ENCODE measurements around the gene PPAN.

The PPAN gene

DNA sequence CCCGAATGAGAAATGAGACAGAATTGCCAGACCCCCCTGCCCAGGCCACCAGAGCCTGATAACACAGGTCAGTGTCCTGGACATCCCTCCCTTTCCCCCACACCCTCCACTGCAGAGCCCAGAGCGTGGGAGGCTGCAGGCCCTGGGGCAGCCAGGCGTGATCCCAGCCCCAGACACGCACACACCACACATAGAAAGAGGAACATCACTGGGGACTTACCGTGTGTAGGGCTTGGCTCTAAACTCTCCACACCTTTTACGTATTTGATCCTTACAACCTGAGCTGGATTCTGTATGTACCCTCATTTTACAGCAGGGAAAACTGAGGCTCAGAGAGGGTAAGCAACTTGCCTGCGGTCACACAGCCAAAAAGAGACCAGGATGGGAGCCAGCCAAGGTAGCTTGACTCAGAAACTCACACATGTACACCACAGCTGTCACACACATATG lies 3.4 kb upstream of the PPAN start:
- TF ChIP-seq, protein P1, sequence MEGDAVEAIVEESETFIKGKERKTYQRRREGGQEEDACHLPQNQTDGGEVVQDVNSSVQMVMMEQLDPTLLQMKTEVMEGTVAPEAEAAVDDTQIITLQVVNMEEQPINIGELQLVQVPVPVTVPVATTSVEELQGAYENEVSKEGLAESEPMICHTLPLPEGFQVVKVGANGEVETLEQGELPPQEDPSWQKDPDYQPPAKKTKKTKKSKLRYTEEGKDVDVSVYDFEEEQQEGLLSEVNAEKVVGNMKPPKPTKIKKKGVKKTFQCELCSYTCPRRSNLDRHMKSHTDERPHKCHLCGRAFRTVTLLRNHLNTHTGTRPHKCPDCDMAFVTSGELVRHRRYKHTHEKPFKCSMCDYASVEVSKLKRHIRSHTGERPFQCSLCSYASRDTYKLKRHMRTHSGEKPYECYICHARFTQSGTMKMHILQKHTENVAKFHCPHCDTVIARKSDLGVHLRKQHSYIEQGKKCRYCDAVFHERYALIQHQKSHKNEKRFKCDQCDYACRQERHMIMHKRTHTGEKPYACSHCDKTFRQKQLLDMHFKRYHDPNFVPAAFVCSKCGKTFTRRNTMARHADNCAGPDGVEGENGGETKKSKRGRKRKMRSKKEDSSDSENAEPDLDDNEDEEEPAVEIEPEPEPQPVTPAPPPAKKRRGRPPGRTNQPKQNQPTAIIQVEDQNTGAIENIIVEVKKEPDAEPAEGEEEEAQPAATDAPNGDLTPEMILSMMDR (IDR thresholded peaks at IDR 0.05; ENCODE audit: low read length, missing control alignments), result no peak
- H3K4me3 ChIP-seq (replicated peaks; ENCODE audit: low read depth, low read length), result no peak overlapping the region
- no peak for DNase-seq (ENCODE audit: low read depth)

DNA sequence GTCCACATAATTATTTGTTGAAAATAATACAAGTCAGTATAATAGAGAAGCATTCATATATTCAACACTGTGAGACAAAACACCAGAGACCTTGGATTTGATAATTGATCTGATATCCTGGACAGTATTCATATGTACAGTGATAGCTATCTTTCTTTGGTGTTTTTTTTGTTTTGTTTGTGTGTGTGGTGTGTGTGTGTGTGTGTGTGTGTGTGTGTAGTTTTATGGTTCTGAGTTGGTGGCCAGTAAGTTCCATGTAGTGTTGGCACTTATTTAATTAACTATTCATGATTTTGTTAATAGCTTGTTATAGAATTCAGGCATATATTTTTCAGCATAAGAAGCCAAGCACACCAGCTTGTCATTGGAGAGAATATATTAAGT lies 2.0 kb upstream of the PPAN start:
- TF ChIP-seq, protein P1 (IDR thresholded peaks at IDR 0.05; ENCODE audit: low read length, missing control alignments), result no peak
- DNase-seq (ENCODE audit: low read depth), result no peak
- no peak overlapping the region for H3K4me3 ChIP-seq (replicated peaks; ENCODE audit: low read depth, low read length)

DNA sequence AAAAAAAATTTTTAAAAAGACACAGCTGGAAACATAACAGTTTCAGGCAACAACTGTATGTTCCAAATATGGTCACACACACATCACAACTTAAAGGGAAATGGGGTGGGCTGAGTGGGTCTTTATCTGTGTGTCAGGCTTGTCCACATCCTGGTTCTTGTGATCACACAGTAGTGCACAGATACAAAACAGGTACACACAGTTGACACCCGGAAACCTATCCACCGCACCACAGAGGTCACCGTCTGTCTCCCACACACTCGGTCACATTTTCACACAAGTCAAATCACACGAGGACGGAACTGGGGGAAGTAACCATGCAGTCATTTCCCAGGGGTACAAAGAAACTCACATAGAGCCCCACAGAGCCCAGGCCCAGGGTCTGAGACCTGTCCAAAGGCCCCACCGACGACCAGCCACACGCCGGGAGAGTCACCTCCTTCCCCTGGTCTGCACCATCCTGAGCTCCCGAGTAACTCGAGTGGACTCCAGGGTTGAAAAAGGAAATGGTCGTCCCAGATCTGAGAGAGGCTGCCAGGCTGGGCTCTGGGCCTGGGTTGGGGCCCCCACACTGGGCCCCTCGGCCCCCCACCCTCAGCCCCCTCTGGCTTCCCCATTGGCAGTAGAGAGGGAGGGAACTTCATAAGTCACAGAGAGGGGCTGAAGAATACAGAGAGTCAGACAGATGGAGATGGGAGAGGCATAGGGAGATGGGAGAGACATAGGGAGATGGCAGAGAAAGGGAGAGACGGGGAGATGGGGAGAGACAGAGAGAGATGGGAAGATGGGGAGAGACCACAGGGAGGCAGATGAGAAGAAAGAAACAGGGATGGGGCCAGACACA lies 1.3 kb upstream of the PPAN start:
- TF ChIP-seq, protein P1 (IDR thresholded peaks at IDR 0.05; ENCODE audit: low read length, missing control alignments), result no peak
- no peak overlapping the region for H3K4me3 ChIP-seq (replicated peaks; ENCODE audit: low read depth, low read length)
- DNase-seq (ENCODE audit: low read depth), result no peak

GRCh38 chr19:10105509-10106099 lies 558 bp upstream of the PPAN start:
- H3K4me3 ChIP-seq (replicated peaks; ENCODE audit: low read depth, low read length), result peak overlapping the region; percentile 17
- no peak for DNase-seq (ENCODE audit: low read depth)
- TF ChIP-seq, protein P1 (IDR thresholded peaks at IDR 0.05; ENCODE audit: low read length, missing control alignments), result no peak

GRCh38 chr19:10107254-10107653 lies 1.1 kb downstream of the PPAN start:
- TF ChIP-seq, protein P1 (IDR thresholded peaks at IDR 0.05; ENCODE audit: low read length, missing control alignments), result no peak
- no peak for DNase-seq (ENCODE audit: low read depth)
- peak overlapping the region; percentile 88 for H3K4me3 ChIP-seq (replicated peaks; ENCODE audit: low read depth, low read length)

DNA sequence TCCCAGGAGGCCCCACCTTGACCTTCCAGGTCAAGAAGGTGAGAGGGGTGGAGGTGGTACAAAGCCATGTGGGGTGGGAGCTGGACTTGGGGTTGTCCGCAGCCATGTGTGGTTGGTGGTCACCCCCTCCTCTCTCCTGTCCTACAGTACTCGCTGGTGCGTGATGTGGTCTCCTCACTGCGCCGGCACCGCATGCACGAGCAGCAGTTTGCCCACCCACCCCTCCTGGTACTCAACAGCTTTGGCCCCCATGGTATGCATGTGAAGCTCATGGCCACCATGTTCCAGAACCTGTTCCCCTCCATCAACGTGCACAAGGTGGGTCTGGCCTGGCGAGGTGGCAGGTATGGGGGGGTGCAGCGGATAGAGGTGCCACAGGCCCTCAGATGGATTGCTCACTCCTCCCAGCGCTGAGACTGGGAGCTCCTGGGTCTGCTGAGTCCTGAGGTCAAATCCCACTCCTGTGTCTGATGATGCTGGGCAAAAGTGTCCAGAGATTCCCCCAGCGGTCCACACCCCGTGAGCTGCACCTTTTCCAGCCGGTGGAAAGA lies 1.7 kb downstream of the PPAN start:
- no peak overlapping the region for H3K4me3 ChIP-seq (replicated peaks; ENCODE audit: low read depth, low read length)
- TF ChIP-seq, protein P1 (IDR thresholded peaks at IDR 0.05; ENCODE audit: low read length, missing control alignments), result no peak
- no peak for DNase-seq (ENCODE audit: low read depth)
